Tibial nerve (tissue), 4 donors: ENCODE results near the gene ZNF746. TPM values are rescaled to one million over a fixed set of nuclear protein-coding genes. Genes with fewer than 3 reads are reported as not detected.
A peak's percentile ranks its signal among the peaks of the same experiment; 100 is the strongest.

ENCODE experiments used
- DNase-seq, 2 donors: peaks; one replicate each; pipeline ENCODE4 v3.0.0-alpha.2; 2019; ENCODE audit warnings: low spot score in 2 of 2
- H3K27ac ChIP-seq, 4 donors: fragments of 200-600 bp; sonication (generic) in 3 of 4; one replicate each; pipeline ENCODE4 v1.5.1; 2017 to 2019; ENCODE audit warnings: mild to moderate bottlenecking in 1 of 4
- H3K27me3 ChIP-seq, 2 donors: fragments of 200-600 bp; sonication (generic) in 1 of 2; one replicate each; pipeline versions ENCODE4 v1.5.1 to v1.6.0; 2017 to 2019
- H3K36me3 ChIP-seq, 3 donors: fragments of 200-600 bp; sonication (generic); one replicate each; pipeline ENCODE4 v1.5.1; 2018 to 2019
- H3K4me1 ChIP-seq, 4 donors: fragments of 200-600 bp; sonication (generic) in 3 of 4; one replicate each; pipeline ENCODE4 v1.5.1; 2017 to 2019
- H3K4me3 ChIP-seq, 4 donors: fragments of 200-600 bp; sonication (generic) in 3 of 4; one replicate each; pipeline ENCODE4 v1.5.1; 2017 to 2019; ENCODE audit warnings: mild to moderate bottlenecking in 1 of 4, moderate library complexity in 1 of 4
- H3K9me3 ChIP-seq, 4 donors: fragments of 200-600 bp; sonication (generic) in 3 of 4; one replicate each; pipeline ENCODE4 v1.5.1; 2017 to 2019
- CTCF ChIP-seq, 5 experiments: fragments of 200-600 bp in 3 of 5; fragments of 450-650 bp in 2 of 5; sonication (generic) in 3 of 5; IDR thresholded peaks; one replicate each; pipeline ENCODE4 v1.5.1; 2016 to 2019; ENCODE audit warnings: antibody characterized with exemption in 5 of 5, mild to moderate bottlenecking in 3 of 5, moderate library complexity in 2 of 5
- EP300 ChIP-seq, 2 donors: sonication (generic); formaldehyde crosslinking; IDR thresholded peaks; one replicate each; pipeline ENCODE4 v1.6.1; 2017; ENCODE audit warnings: antibody characterized with exemption in 2 of 2, mild to moderate bottlenecking in 1 of 2
- POLR2A ChIP-seq, 2 donors: fragments of 450-650 bp; IDR thresholded peaks; one replicate each; pipeline ENCODE4 v1.6.1; 2017; ENCODE audit warnings: antibody characterized with exemption in 2 of 2, mild to moderate bottlenecking in 2 of 2, moderate library complexity in 2 of 2
- WGBS, 2 donors: methylation state at CpG; one replicate each; pipeline ENCODE4 v1.1.5; 2018; 5-methylcytosine and 5-hydroxymethylcytosine counted together
- total RNA-seq, 4 donors: library from RNA; depleted of rRNA; stranded (reverse); fragments of >200 nt; gene quantifications; one replicate each; pipeline ENCODE4 v1.1.0, GENCODE V29; 2016

Gene ZNF746
- 10 to 100 TPM; 28.4 to 43.2 (median 32.9) TPM for total RNA-seq

- H3K4me1 ChIP-seq: peaks cover 0 to 20% (median 9%) of the 10 kb centered on the region in 4 donors
- no peaks in the 10 kb centered on the region for H3K9me3 ChIP-seq
- 0% methylated on average over 13 to 57 of the region's 109 CpGs for WGBS, 2 donors
- TF ChIP-seq CTCF (IDR thresholded peaks at IDR 0.05) (peak; percentile 45 to 95 (median 91)), POLR2A (IDR thresholded peaks at IDR 0.05) (peak in 1 of 2 donors; percentile 53), EP300 (IDR thresholded peaks at IDR 0.05) (no peak)
- peaks cover 0 to 17% (median 10%) of the 10 kb centered on the region in 3 donors for H3K36me3 ChIP-seq
- peak within 1 kb of the TSS; percentile 66 to 86 (median 70) for H3K4me3 ChIP-seq
- H3K27me3 ChIP-seq: no peaks in the 10 kb centered on the region
- peak; percentile 44 to 50 for DNase-seq
- peak within 1 kb of the TSS; percentile 75 to 91 (median 86) for H3K27ac ChIP-seq
These were observed at the start of gene ZNF746 for GRCh38 chr7:149497467-149498261. TSS of gene ZNF746 (minus strand) at chr7:149497809. CDS start at chr7:149497536, 273 bp downstream.

- no peak for DNase-seq
- Histone ChIP-seq H3K27me3 (no peaks in the 10 kb centered on the region), H3K4me1 (no peaks in the 10 kb centered on the region), H3K4me3 (no peak overlapping the region), H3K27ac (no peak overlapping the region), H3K9me3 (no peaks in the 10 kb centered on the region), H3K36me3 (peaks cover 3 to 64% (median 15%) of the 10 kb centered on the region in 3 donors)
- TF ChIP-seq POLR2A (IDR thresholded peaks at IDR 0.05) (no peak), EP300 (IDR thresholded peaks at IDR 0.05) (no peak), CTCF (IDR thresholded peaks at IDR 0.05) (no peak)
- WGBS, 2 donors: 95 to 96% methylated on average over 3 of the region's 3 CpGs
These were observed 49.5 kb upstream of the ZNF746 start for GRCh38 chr7:149547126-149547525.

GRCh38 chr7:149546331-149546730 lies 48.7 kb upstream of the ZNF746 start:
- no peak overlapping the region for H3K4me3 ChIP-seq
- DNase-seq: no peak
- WGBS, 2 donors: 89 to 90% methylated on average over 2 of the region's 2 CpGs
- H3K9me3 ChIP-seq: peaks cover 0 to 8% (median 0%) of the 10 kb centered on the region in 4 donors
- H3K4me1 ChIP-seq: no peaks in the 10 kb centered on the region
- H3K27me3 ChIP-seq: no peaks in the 10 kb centered on the region
- TF ChIP-seq CTCF (IDR thresholded peaks at IDR 0.05): no peak
- no peak for TF ChIP-seq EP300 (IDR thresholded peaks at IDR 0.05)
- no peak for TF ChIP-seq POLR2A (IDR thresholded peaks at IDR 0.05)
- no peak overlapping the region for H3K27ac ChIP-seq
- peaks cover 3 to 61% (median 15%) of the 10 kb centered on the region in 3 donors for H3K36me3 ChIP-seq

- no peaks in the 10 kb centered on the region for H3K27me3 ChIP-seq
- H3K9me3 ChIP-seq: peaks cover 0 to 20% (median 0%) of the 10 kb centered on the region in 4 donors
- DNase-seq: no peak
- H3K27ac ChIP-seq: no peak overlapping the region
- no peaks in the 10 kb centered on the region for H3K4me1 ChIP-seq
- 57 to 60% methylated on average over 3 of the region's 3 CpGs for WGBS, 2 donors
- H3K36me3 ChIP-seq: peaks cover 3 to 48% (median 7%) of the 10 kb centered on the region in 3 donors
- no peak overlapping the region for H3K4me3 ChIP-seq
- TF ChIP-seq EP300 (IDR thresholded peaks at IDR 0.05) (no peak), POLR2A (IDR thresholded peaks at IDR 0.05) (no peak), CTCF (IDR thresholded peaks at IDR 0.05) (no peak)
These were observed 46.4 kb upstream of the ZNF746 start for GRCh38 chr7:149544028-149544427.

GRCh38 chr7:149532654-149533053 lies 35.0 kb upstream of the ZNF746 start:
- WGBS, 2 donors: 80 to 95% methylated on average over 1 of the region's 1 CpG
- Histone ChIP-seq H3K4me1 (no peaks in the 10 kb centered on the region), H3K27ac (no peak overlapping the region), H3K27me3 (no peaks in the 10 kb centered on the region), H3K4me3 (no peak overlapping the region), H3K9me3 (peaks cover 0 to 70% (median 19%) of the 10 kb centered on the region in 4 donors), H3K36me3 (no peaks in the 10 kb centered on the region)
- DNase-seq: no peak
- TF ChIP-seq EP300 (IDR thresholded peaks at IDR 0.05) (no peak), CTCF (IDR thresholded peaks at IDR 0.05) (no peak), POLR2A (IDR thresholded peaks at IDR 0.05) (no peak)
